H9 (cell line): ENCODE results near the gene MED27. TPM values are rescaled to one million over a fixed set of nuclear protein-coding genes. Genes with fewer than 3 reads are reported as not detected.

Experiments used
- DNase-seq: peaks from one replicate; pipeline ENCODE4 v3.0.0-alpha.2; 2017
- H2AFZ ChIP-seq: one replicate; pipeline ENCODE4 v1.6.1; 2013; ENCODE audit warnings: mild to moderate bottlenecking, low read length, control low read depth, moderate library complexity
- H2AK5ac ChIP-seq: 2 replicates; pipeline ENCODE4 v1.6.1; 2013; ENCODE audit warnings: low read length, control low read depth, mixed read lengths; ENCODE audit not compliant: insufficient read length
- H2BK120ac ChIP-seq: one replicate; pipeline ENCODE4 v1.6.1; 2013; ENCODE audit warnings: low read depth, mild to moderate bottlenecking, low read length, control low read depth, inconsistent platforms; ENCODE audit not compliant: poor library complexity, severe bottlenecking
- H2BK12ac ChIP-seq: 2 replicates; pipeline ENCODE4 v1.6.1; 2013; ENCODE audit warnings: low read length, control low read depth, mixed read lengths, low read depth; ENCODE audit not compliant: insufficient read length
- H2BK15ac ChIP-seq: 2 replicates; pipeline ENCODE4 v1.6.1; 2013; ENCODE audit warnings: low read depth, low read length, control low read depth
- H2BK20ac ChIP-seq: one replicate; pipeline ENCODE4 v1.6.1; 2013; ENCODE audit warnings: low read depth, mild to moderate bottlenecking, low read length, control low read depth, inconsistent platforms; ENCODE audit not compliant: poor library complexity, severe bottlenecking
- H2BK5ac ChIP-seq: 2 replicates; pipeline ENCODE4 v1.6.1; 2013; ENCODE audit warnings: low read length, control low read depth, mixed read lengths; ENCODE audit not compliant: insufficient read length
- H3K14ac ChIP-seq: 2 replicates; pipeline ENCODE4 v1.6.1; 2013; ENCODE audit warnings: low read length, control low read depth; ENCODE audit not compliant: insufficient read depth
- H3K18ac ChIP-seq: 2 replicates; pipeline ENCODE4 v1.6.1; 2013; ENCODE audit warnings: low read depth, mild to moderate bottlenecking, mixed read lengths, low read length, control low read depth; ENCODE audit not compliant: insufficient read length
- H3K23ac ChIP-seq: 2 replicates; pipeline ENCODE4 v1.6.1; 2013; ENCODE audit warnings: low read length, control low read depth, mixed read lengths, low read depth; ENCODE audit not compliant: insufficient read length
- H3K23me2 ChIP-seq: 2 replicates; pipeline ENCODE4 v1.6.1; 2013; ENCODE audit warnings: low read depth, mild to moderate bottlenecking, mixed read lengths, low read length, control low read depth; ENCODE audit not compliant: insufficient read length, poor library complexity, severe bottlenecking
- H3K27ac ChIP-seq: 2 replicates; pipeline ENCODE4 v1.5.1; 2013; ENCODE audit warnings: low read length, control low read depth, mixed read lengths, low read depth; ENCODE audit not compliant: insufficient read length
- H3K27me3 ChIP-seq: 2 replicates; pipeline ENCODE4 v1.6.1; 2013; ENCODE audit warnings: low read length, control low read depth, inconsistent platforms; ENCODE audit not compliant: insufficient read depth
- H3K4ac ChIP-seq: 2 replicates; pipeline ENCODE4 v1.6.1; 2013; ENCODE audit warnings: low read depth, mild to moderate bottlenecking, control low read depth, inconsistent platforms, low read length, moderate library complexity
- H3K4me1 ChIP-seq: 2 replicates; pipeline ENCODE4 v1.6.1; 2013; ENCODE audit warnings: low read length, control low read depth, inconsistent platforms; ENCODE audit not compliant: insufficient read depth
- H3K4me2 ChIP-seq: 2 replicates; pipeline ENCODE4 v1.6.1; 2013; ENCODE audit warnings: low read length, control low read depth, mixed read lengths; ENCODE audit not compliant: insufficient read length, insufficient read depth
- H3K56ac ChIP-seq: 2 replicates; pipeline ENCODE4 v1.6.1; 2013; ENCODE audit warnings: low read depth, mild to moderate bottlenecking, mixed read lengths, low read length, control low read depth; ENCODE audit not compliant: insufficient read length
- H3K79me1 ChIP-seq: 2 replicates; pipeline ENCODE4 v1.6.1; 2013; ENCODE audit warnings: low read depth, mild to moderate bottlenecking, moderate library complexity, low read length, control low read depth, inconsistent platforms; ENCODE audit not compliant: insufficient read depth, poor library complexity, severe bottlenecking
- H3K79me2 ChIP-seq: 2 replicates; pipeline ENCODE4 v1.6.1; 2013; ENCODE audit warnings: low read length, control low read depth, inconsistent platforms; ENCODE audit not compliant: insufficient read depth
- H3K9ac ChIP-seq: 2 replicates; pipeline ENCODE4 v1.6.1; 2013; ENCODE audit warnings: low read length, control low read depth, mixed read lengths; ENCODE audit not compliant: insufficient read length; ENCODE audit errors: extremely low read depth
- H3K9me3 ChIP-seq: one replicate; pipeline ENCODE4 v1.6.1; 2013; ENCODE audit warnings: low read depth, low read length, inconsistent platforms; ENCODE audit not compliant: control insufficient read depth
- H3T11ph ChIP-seq: one replicate; pipeline ENCODE4 v1.6.1; 2013; ENCODE audit warnings: mild to moderate bottlenecking, low read length, control low read depth, inconsistent platforms
- H4K20me1 ChIP-seq: one replicate; pipeline ENCODE4 v1.6.1; 2013; ENCODE audit not compliant: control insufficient read depth, insufficient read length, insufficient read depth
- H4K5ac ChIP-seq: 2 replicates; pipeline ENCODE4 v1.6.1; 2013; ENCODE audit warnings: low read depth, mild to moderate bottlenecking, mixed read lengths, low read length, control low read depth; ENCODE audit not compliant: insufficient read length
- H4K8ac ChIP-seq: replicated peaks from 2 replicates; pipeline ENCODE4 v1.6.1; 2013; ENCODE audit warnings: low read length, control low read depth, mixed read lengths, low read depth; ENCODE audit not compliant: insufficient read length
- H4K91ac ChIP-seq: 2 replicates; pipeline ENCODE4 v1.6.1; 2013; ENCODE audit warnings: low read depth, mild to moderate bottlenecking, moderate library complexity, mixed read lengths, low read length, control low read depth; ENCODE audit not compliant: insufficient read length
- H3K27ac Mint-ChIP-seq, 3 experiments: 2 replicates in 2 of 3; 3 replicates in 1 of 3; pipeline ENCODE4 v1.8.0; 2020 to 2021; ENCODE audit warnings: mixed read lengths in 3 of 3, mild to moderate bottlenecking in 1 of 3, moderate library complexity in 1 of 3
- H3K27me3 Mint-ChIP-seq: 2 replicates; pipeline ENCODE4 v1.8.0; 2021; ENCODE audit warnings: low read depth, mild to moderate bottlenecking, moderate library complexity, mixed read lengths
- H3K36me3 Mint-ChIP-seq, 3 experiments: 2 replicates in 2 of 3; 3 replicates in 1 of 3; pipeline ENCODE4 v1.8.0; 2020 to 2021; ENCODE audit warnings: low read depth in 3 of 3, mixed read lengths in 3 of 3; ENCODE audit not compliant: insufficient read depth in 1 of 3
- H3K4me1 Mint-ChIP-seq, 2 experiments: 2 replicates each; pipeline ENCODE4 v1.8.0; 2020; ENCODE audit warnings: mixed read lengths in 2 of 2
- H3K4me3 Mint-ChIP-seq, 2 experiments: 2 replicates in 1 of 2; 3 replicates in 1 of 2; pipeline ENCODE4 v1.8.0; 2020 to 2021; ENCODE audit warnings: mild to moderate bottlenecking in 2 of 2, mixed read lengths in 2 of 2, moderate library complexity in 1 of 2
- H3K9me3 Mint-ChIP-seq, 2 experiments: 2 replicates in 1 of 2; 3 replicates in 1 of 2; pipeline ENCODE4 v1.8.0; 2020; ENCODE audit warnings: mild to moderate bottlenecking in 2 of 2, mixed read lengths in 2 of 2, moderate library complexity in 1 of 2
- CTCF ChIP-seq: fragments of 200-600 bp; sonication (generic); conservative IDR thresholded peaks from 3 replicates; pipeline ENCODE4 v1.8.0; 2021; ENCODE audit warnings: antibody characterized with exemption, mild to moderate bottlenecking
- WGBS: extraction: QIAGEN DNeasy Blood & Tissue Kit; methylation state at CpG from one replicate; pipeline ENCODE4 v1.1.7; 2013; ENCODE audit warnings: missing lambda C conversion rate, low lambda C conversion rate, mixed read lengths; ENCODE audit not compliant: insufficient read length; ENCODE audit errors: extremely low coverage; 5-methylcytosine and 5-hydroxymethylcytosine counted together
- total RNA-seq: library from RNA; stranded (reverse); gene quantifications from 2 replicates; pipeline ENCODE4 v1.2.1, GENCODE V29; 2021

The MED27 gene
- total RNA-seq, 1 experiment from 2014 or later: 33.5 TPM

DNA sequence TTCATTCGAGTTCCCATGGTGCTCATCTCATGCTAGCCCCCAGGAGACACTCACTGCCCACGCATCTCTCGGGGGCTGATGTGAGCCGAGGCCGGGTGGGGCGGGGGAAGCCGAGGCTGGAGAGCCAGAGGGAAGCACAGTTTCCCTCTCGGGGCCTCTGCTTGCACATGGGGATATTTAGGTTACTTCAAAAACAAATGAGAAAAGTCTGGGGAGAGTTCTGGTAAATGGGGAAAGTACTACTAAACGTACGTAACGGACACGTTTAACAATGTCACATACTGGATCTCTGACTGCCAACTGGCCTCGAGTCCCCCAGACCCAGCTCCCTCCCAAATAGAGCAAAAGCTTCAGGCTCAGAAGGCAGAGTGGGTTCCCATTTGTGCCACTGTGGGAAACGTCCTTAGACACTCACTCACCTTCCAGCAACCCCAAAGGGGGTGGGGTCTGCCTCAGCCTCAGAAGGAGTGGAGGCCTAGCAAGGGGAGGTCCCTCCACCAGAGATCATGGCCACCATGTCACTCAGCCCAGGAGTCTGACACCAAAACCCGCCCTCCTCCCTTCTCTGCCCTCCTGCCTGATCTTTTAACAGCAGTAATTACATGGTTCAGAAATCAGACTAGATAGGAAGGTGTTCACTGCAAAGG is 48.3 kb upstream of the MED27 start:
- WGBS: no CpG with 5 or more reads among the region's 15 CpGs
- Mint-ChIP-seq H3K27ac (no peak overlapping the region), H3K4me3 (no peak overlapping the region), H3K36me3 (no peaks in the 10 kb centered on the region), H3K4me1 (peaks cover 46 to 74% of the 10 kb centered on the region in 2 experiments), H3K9me3 (peaks cover 4% of the 10 kb centered on the region in 2 experiments; a peak in 2 of 5 replicates), H3K27me3 (peaks cover 24% of the 10 kb centered on the region)
- Histone ChIP-seq H3K9ac (no peak overlapping the region), H3K23me2 (no peaks in the 10 kb centered on the region), H2BK15ac (no peak overlapping the region), H3K14ac (no peak overlapping the region), H2BK120ac (no peak overlapping the region), H4K20me1 (no peaks in the 10 kb centered on the region), H3K4me2 (no peak overlapping the region), H4K8ac (no peak overlapping the region), H2BK12ac (no peak overlapping the region), H4K91ac (no peak overlapping the region), H3K79me2 (no peaks in the 10 kb centered on the region), H2AK5ac (no peak overlapping the region), H3T11ph (no peak overlapping the region), H2BK20ac (no peak overlapping the region), H3K18ac (no peak overlapping the region), H2AFZ (no peak overlapping the region), H2BK5ac (no peak overlapping the region), H3K23ac (no peak overlapping the region), H3K4ac (no peak overlapping the region), H3K79me1 (no peaks in the 10 kb centered on the region), H3K9me3 (no peaks in the 10 kb centered on the region), H3K27ac (no peak overlapping the region), H4K5ac (no peak overlapping the region), H3K4me1 (peaks cover 15% of the 10 kb centered on the region), H3K56ac (no peak overlapping the region), H3K27me3 (no peaks in the 10 kb centered on the region)
- DNase-seq: no peak
- TF ChIP-seq CTCF: no peak
